Activated CD8-positive, alpha-beta T cell treated with anti-CD3 and anti-CD28 coated beads, Interleukin-2, amount 10 ng/mL, durations not matched to agents 7 days and 5 days (primary cell): ENCODE data around the gene PRR20E. TPM values are rescaled to one million over a fixed set of nuclear protein-coding genes. Genes with fewer than 3 reads are reported as not detected.

Source experiments
- ATAC-seq: fragments of 150-1000 bp; cut with Tn5 transposase; one replicate; pipeline ENCODE4 v1.10.0; 2021; ENCODE audit warnings: moderate library complexity
- CTCF ChIA-PET: fragments of 350-600 bp; sonication (Branson Sonifier 250); formaldehyde crosslinking; loops from one replicate; lab custom pipeline; 2021; ENCODE audit warnings: antibody characterized with exemption; lab: Charles Lee
- POLR2A ChIA-PET: fragments of 350-600 bp; sonication (Branson Sonifier 250); formaldehyde crosslinking; loops from one replicate; lab custom pipeline; 2021; ENCODE audit warnings: antibody characterized with exemption; lab: Charles Lee
- DNase-seq: peaks from one replicate; pipeline ENCODE4 v3.0.0-alpha.2; 2020
- H3K27ac Mint-ChIP-seq: one replicate; pipeline ENCODE4 v1.8.0; 2021; ENCODE audit warnings: mild to moderate bottlenecking, mixed read lengths
- H3K27me3 Mint-ChIP-seq: one replicate; pipeline ENCODE4 v1.8.0; 2021; ENCODE audit warnings: low read depth, mixed read lengths
- H3K36me3 Mint-ChIP-seq: one replicate; pipeline ENCODE4 v1.8.0; 2021; ENCODE audit warnings: low read depth, mixed read lengths
- H3K4me1 Mint-ChIP-seq: one replicate; pipeline ENCODE4 v1.8.0; 2021; ENCODE audit warnings: low read depth, mixed read lengths
- H3K4me3 Mint-ChIP-seq: one replicate; pipeline ENCODE4 v1.8.0; 2021; ENCODE audit warnings: mild to moderate bottlenecking, mixed read lengths
- H3K9me3 Mint-ChIP-seq: one replicate; pipeline ENCODE4 v1.8.0; 2022; ENCODE audit warnings: mixed read lengths; ENCODE audit not compliant: insufficient read depth
- total RNA-seq, 2 experiments: library from RNA; stranded (reverse); gene quantifications; one replicate each; pipeline ENCODE4 v1.2.3, GENCODE V29; 2021

Gene PRR20E
- total RNA-seq, 2 experiments from 2014 or later, result not detected

GRCh38 chr13:57191667-57192066 lies 24.7 kb downstream of the PRR20E start:
- ChIA-PET POLR2A (no interaction called here), CTCF (no interaction called here)
- Mint-ChIP-seq H3K4me3 (no peak overlapping the region), H3K36me3 (no peaks in the 10 kb centered on the region), H3K27me3 (no peaks in the 10 kb centered on the region), H3K9me3 (peaks cover 14% of the 10 kb centered on the region), H3K4me1 (no peaks in the 10 kb centered on the region), H3K27ac (no peak overlapping the region)
- ATAC-seq (no peak), DNase-seq (no peak)

DNA sequence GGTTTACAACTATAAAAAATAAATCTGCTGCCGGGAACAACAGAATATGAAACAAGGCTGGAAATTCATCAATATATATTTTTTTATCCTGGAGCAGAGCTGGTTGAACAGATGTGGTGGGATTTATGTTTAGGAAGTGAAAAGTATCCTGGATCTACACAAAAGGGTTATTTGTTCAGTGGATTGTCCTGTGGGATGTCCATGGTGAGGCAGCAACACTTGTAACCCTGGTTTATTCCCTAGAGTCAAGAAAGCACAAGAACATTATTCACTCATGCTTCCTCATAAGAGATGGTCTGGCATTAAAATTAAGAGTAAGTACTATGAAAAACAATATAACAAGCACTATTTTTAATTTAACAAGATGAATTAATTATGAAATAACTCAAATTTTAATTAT lies 46.0 kb downstream of the PRR20E start:
- peaks cover 21% of the 10 kb centered on the region for H3K9me3 Mint-ChIP-seq
- no peak overlapping the region for H3K4me3 Mint-ChIP-seq
- ChIA-PET CTCF (no interaction called here), POLR2A (no interaction called here)
- no peaks in the 10 kb centered on the region for H3K4me1 Mint-ChIP-seq
- H3K27me3 Mint-ChIP-seq, result no peaks in the 10 kb centered on the region
- no peak overlapping the region for H3K27ac Mint-ChIP-seq
- no peaks in the 10 kb centered on the region for H3K36me3 Mint-ChIP-seq
- no peak for DNase-seq
- ATAC-seq, result no peak

Other genes starting within 250 kb of the PRR20E start
- not detected for gene PRR20A, start 26.3 kb upstream of the PRR20E start, total RNA-seq
- gene PRR20B, start 19.7 kb upstream of the PRR20E start, total RNA-seq, result not detected
- gene PRR20C, start 13.1 kb upstream of the PRR20E start, total RNA-seq, result not detected
- gene PRR20D, start 6.6 kb upstream of the PRR20E start, total RNA-seq, result not detected